Caki2 (cell line): ENCODE data around the gene REL. TPM values are rescaled to one million over a fixed set of nuclear protein-coding genes. Genes with fewer than 3 reads are reported as not detected.
A peak's percentile ranks its signal among the peaks of the same experiment; 100 is the strongest.

Experiments used
- DNase-seq: peaks from one replicate; pipeline ENCODE4 v3.0.0-alpha.2; 2015; ENCODE audit warnings: low read depth
- in situ Hi-C: cut with HindIII; loops from 2 replicates; pipeline ENCODE4 v1.10.0; 2016; ENCODE audit warnings: low sequenced_read_pairs, low pct_unique_long_range_greater_than_20kb, mixed read lengths
- total RNA-seq: library from RNA; depleted of rRNA; stranded (reverse); fragments of >200 nt; shearing (Covaris generic); gene quantifications from 2 replicates; pipeline ENCODE4 v1.2.3, GENCODE V29; 2014; ENCODE audit warnings: low replicate concordance; rRNA removed

Gene REL
- 1.9 and 8.6 TPM in 2 replicates for total RNA-seq

DNA sequence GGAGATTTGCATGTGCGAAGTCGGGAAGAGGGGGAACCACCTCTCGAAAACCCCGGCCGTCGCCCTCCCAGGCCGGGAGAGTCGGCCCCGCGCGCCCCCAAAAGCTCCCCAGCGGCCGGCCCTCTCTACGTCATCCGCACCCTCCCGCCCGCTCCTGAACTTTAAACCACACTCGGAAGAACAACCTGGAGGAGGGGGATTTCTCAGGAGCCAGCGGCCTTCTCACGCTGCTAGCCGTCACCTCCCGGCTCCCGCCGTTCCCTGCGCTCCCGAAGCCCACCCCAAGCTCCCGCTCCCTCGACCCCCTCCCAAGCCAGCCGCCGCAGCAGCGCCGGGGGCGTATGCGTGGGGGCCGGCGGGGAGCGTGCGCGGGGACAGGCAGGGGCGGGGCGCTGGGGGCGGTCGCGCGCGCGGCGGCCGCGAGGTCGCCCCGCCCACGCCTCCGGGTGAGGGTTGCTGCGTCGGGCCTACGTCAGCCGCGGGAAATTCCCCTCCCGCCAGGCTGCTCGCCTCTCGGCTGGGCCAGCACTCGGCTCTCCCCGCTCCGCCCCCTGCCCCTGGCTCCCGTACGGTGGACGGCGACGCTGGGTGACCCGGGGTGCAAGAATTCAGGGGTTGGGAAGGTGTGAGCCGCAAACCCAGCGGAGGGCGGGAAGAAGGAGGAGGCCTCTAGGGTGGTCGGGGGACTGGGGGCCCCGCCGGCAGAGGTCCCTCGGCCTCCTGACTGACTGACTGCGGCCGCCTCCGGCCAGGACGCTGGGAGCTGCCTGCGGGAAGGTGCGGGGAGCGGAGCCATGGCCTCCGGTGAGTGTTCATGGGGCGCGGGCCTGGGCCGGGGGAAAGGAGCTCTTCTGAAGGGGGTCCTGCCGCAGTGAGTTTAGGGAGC, at the start of gene REL:
REL (plus strand) TSS at position 528 of the 886 bp plus-strand sequence; CDS start at position 795, 267 bp downstream.
- in situ Hi-C loops: no loop called here
- peak; percentile 90 for DNase-seq

GRCh38 chr2:60831921-60832320, 49.5 kb upstream of the REL start:
- in situ Hi-C loops: no loop called here
- DNase-seq: no peak

DNA sequence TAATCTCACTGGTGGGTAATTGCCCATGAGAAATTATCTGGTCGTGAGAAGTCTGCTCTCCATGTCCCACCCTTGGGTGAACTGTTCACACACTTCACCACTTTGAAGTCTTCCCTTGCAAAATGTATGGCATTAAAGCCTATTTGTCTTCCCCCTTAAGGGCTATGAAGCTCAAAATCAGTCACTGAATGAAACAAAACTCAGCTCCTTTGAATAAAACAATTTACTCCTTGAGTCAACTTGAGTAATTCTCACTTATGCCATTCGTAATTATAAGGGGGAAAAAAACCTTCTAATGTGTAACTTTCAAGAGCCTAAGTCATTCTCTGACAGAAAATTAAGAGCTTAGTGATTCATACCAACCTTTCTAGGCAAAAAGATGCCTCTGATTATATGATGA, 48.8 kb upstream of the REL start:
- DNase-seq: no peak
- in situ Hi-C loops: no loop called here

- DNase-seq: no peak
- in situ Hi-C loops: no loop called here
Observed at GRCh38 chr2:60834270-60834717, 47.1 kb upstream of the REL start.

- no peak for DNase-seq
- in situ Hi-C loops: no loop called here
Observed at GRCh38 chr2:60836491-60836890, 44.9 kb upstream of the REL start.

DNA sequence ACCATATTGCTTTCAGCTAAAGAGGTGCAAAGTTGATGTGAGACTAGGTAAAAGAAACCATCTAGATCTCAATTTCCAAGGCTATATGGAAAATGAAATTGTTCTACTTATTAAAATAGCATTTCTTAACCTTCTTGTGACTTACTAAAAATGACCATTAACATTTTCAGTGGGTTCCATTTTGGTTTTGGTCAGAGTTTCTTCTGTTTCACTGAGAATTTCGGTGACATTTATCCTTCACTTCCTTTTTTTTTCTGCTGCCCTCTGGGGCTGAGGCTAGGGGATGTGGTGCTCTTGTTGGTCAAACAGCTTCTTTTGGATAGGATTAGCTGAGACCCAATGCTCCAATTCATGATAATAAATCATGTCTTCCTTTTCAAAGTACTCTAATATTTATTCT, 44.3 kb upstream of the REL start:
- no peak for DNase-seq
- in situ Hi-C loops: no loop called here

DNA sequence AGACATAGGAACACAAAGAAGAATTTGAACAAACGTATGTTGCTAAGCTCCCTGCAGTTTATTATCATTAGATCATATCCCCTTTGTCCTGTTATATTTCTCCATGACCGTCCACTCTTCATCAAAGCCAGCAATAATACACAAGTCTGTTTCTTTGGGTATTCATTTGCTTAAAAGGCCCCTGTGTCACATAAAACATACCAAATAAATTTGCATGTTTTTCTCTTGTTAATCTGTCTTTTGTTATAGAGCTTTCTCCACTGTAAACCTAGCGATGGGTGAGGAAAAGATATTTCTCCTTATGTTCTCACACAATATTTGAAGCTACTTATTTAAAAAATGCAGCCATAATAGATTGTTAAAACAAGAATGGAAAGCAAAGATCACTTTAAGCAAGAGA, 42.9 kb upstream of the REL start:
- DNase-seq: no peak
- in situ Hi-C loops: no loop called here

- no peak for DNase-seq
- in situ Hi-C loops: no loop called here
Observed at GRCh38 chr2:60839126-60839813, 42.1 kb upstream of the REL start.

GRCh38 chr2:60840880-60841279, 40.5 kb upstream of the REL start:
- DNase-seq: no peak
- in situ Hi-C loops: no loop called here

DNA sequence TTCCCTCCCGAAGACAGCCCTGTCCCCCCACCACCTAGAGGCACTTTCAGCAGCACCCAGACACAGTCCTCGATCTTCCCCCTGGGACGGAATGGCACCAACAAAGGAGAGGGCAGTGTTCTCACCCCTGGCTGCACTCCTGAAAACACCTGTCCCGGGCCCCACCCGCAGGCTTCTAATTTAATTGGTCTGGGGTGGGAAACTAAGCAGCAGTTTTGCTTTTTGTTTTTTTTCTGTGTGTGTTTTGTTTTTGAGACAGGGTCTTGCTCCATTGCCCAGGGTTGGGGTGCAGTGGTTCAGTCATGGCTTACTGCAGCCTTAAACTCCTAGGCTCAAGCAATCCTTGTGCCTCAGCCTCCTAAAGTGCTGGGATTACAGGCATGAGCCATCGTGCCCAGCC, 38.4 kb upstream of the REL start:
- in situ Hi-C loops: no loop called here
- DNase-seq: no peak

DNA sequence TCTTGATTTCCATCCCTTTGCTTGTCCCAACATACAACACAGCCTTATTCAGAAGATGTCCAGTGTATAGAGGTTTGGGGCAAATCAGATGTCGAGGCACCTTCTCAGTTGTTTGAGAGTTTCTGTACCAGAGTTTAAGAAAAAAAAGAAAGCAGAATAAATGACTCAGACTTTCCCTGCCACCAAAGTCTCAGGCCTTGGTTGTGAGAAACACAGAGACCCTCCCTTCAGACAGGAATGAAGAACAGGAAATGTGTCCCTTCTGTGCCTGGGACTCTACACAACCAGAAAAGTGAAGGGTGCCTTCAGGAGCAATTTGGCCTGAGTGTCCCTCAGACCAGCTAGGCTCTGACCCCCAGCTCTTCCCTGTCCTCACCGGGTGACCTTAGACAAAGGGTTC, 37.3 kb upstream of the REL start:
- DNase-seq: no peak
- in situ Hi-C loops: no loop called here

DNA sequence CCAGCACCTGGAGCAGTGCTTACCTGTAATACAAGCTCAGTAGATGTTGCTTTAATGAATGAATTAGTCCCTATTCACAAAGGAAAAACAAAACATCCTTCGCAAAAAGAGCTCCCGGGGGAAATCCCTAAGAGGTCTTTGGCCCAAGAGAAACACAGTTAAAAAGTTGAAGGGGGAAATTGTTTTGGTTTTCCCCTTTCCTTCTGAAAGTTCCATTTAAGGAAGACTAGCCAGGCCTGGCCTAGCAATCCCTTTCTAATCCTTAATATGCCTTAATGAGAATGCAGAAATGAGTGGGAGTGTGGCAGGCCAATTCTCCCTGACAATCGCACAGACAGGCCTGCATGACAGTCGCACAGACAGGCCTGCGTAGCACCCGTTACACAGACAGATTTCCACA, 33.5 kb upstream of the REL start:
- in situ Hi-C loops: no loop called here
- no peak for DNase-seq

DNA sequence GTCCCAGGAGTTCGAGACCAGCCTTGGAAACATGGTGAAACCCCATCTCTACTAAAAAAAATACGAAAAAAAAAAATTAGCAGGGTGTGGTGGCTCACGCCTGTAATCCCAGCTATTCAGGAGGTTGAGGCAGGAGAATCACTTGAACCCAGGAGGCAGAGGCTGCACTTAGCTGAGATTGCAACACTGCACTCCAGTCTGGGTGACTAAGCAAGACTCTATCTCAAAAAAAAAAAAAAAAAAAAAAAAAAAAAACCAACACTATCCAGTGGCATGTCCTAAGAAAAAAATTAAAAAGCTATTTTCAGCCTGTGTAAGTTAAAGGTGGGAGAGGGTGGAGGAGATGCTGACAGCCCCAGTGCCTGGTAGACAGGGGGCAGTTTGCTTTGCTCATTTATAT, 32.2 kb upstream of the REL start:
- no peak for DNase-seq
- in situ Hi-C loops: no loop called here

GRCh38 chr2:60852282-60852860, 29.0 kb upstream of the REL start:
- no peak for DNase-seq
- in situ Hi-C loops: no loop called here

DNA sequence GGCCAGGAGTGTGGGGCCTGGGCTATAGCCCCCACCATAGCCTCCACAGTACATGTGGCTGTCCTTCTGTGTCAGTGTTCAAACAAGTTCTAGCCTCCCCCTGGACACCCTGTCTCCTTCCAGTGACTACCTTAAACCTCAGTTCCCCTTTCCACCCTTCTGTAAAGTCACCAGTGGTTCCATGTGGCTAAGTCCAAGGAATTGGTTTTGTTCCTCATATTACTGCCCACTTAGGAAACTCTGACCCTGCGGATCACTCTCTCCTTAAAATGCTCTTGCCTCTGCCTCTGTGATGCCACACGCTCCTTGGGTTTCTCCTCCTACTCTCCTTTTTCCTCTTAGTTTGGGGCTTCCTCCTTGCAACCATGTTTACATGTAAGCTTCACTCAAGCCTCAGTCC, 27.8 kb upstream of the REL start:
- no peak for DNase-seq
- in situ Hi-C loops: no loop called here

GRCh38 chr2:60855989-60856669, 25.2 kb upstream of the REL start:
- in situ Hi-C loops: no loop called here
- DNase-seq: no peak

GRCh38 chr2:60857056-60857455, 24.3 kb upstream of the REL start:
- DNase-seq: no peak
- in situ Hi-C loops: no loop called here

DNA sequence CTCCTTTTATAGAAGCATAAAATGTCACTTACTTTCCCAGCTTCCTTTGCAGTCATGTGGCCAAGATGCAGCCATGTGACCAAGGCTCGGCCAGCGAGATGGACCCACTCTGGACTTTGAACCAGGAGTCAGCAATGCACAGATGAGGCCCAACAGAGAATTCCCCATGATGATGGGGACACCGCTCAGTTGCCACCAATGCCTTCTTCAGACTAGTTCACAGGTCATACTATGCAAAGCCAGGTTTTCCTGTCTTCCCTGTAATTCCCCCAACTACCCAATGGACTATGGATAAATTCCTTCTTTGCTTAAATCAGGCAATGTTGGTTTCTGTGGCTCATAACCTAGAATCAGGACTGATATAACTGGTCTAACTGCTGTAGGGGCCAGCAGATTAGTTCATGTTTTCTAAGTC, 22.5 kb upstream of the REL start:
- in situ Hi-C loops: no loop called here
- no peak for DNase-seq

DNA sequence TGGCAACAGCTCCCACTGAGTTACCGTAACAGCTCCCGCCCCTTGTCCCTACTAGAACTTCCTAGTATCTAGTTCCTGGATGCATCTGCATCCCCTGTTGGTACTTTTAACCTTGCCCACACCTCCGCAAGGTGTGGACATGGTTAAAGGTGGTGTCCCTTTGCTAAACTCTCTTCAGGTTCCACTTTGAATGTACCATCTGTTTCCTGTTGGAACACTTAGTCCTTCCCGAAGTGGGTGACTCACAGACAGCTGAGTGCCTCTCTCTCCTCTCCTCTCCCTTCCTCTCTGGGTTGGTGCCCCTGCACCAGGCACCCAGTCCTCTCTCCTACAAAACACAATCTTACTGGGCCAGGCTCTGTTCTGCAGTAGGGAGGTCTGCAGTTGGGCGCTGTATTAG, 19.6 kb upstream of the REL start:
- in situ Hi-C loops: no loop called here
- DNase-seq: no peak
